Subcutaneous adipose tissue (tissue), 4 donors: ENCODE measurements around the gene SYT14. TPM values are rescaled to one million over a fixed set of nuclear protein-coding genes. Genes with fewer than 3 reads are reported as not detected.

Experiments
- total RNA-seq, 4 donors: library from RNA; depleted of rRNA; stranded (reverse); fragments of >200 nt; gene quantifications; one replicate each; pipeline ENCODE4 v1.1.0, GENCODE V29; 2016
- TF ChIP-seq, protein P1 (sequence below): fragments of 450-650 bp; IDR thresholded peaks from one replicate; pipeline ENCODE4 v1.5.1; 2016; ENCODE audit warnings: low read depth, mild to moderate bottlenecking, control low read depth, antibody characterized with exemption, moderate library complexity

Gene SYT14
- total RNA-seq, 4 donors from 2014 or later: not detected

GRCh38 chr1:209989525-209989924, 51.5 kb downstream of the SYT14 start:
- TF ChIP-seq, protein P1, sequence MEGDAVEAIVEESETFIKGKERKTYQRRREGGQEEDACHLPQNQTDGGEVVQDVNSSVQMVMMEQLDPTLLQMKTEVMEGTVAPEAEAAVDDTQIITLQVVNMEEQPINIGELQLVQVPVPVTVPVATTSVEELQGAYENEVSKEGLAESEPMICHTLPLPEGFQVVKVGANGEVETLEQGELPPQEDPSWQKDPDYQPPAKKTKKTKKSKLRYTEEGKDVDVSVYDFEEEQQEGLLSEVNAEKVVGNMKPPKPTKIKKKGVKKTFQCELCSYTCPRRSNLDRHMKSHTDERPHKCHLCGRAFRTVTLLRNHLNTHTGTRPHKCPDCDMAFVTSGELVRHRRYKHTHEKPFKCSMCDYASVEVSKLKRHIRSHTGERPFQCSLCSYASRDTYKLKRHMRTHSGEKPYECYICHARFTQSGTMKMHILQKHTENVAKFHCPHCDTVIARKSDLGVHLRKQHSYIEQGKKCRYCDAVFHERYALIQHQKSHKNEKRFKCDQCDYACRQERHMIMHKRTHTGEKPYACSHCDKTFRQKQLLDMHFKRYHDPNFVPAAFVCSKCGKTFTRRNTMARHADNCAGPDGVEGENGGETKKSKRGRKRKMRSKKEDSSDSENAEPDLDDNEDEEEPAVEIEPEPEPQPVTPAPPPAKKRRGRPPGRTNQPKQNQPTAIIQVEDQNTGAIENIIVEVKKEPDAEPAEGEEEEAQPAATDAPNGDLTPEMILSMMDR: no peak

- TF ChIP-seq, protein P1: no peak
These were observed 55.2 kb downstream of the SYT14 start for GRCh38 chr1:209993061-209993830.

DNA sequence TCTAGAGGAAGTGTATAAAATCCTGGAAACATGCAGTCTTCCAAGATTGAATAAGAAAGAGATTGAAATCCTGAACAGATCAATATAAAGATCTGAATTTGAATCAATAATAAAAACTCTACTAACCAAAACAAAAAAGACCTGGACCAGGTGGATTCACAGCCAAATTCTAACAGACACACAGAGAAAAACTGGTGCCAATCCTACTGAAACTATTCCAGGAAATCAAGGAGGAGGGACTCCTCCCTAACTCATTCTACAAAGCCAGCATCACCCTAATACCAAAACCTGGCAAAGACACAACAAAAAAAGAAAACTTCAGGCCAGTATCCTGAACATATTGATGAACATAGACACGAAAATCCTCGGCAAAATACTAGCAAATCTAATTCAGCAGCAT, 58.3 kb downstream of the SYT14 start:
- TF ChIP-seq, protein P1: no peak

GRCh38 chr1:209999005-209999404, 61.0 kb downstream of the SYT14 start:
- TF ChIP-seq, protein P1: no peak

- TF ChIP-seq, protein P1: no peak
These were observed 63.7 kb downstream of the SYT14 start for GRCh38 chr1:210001751-210002150.

DNA sequence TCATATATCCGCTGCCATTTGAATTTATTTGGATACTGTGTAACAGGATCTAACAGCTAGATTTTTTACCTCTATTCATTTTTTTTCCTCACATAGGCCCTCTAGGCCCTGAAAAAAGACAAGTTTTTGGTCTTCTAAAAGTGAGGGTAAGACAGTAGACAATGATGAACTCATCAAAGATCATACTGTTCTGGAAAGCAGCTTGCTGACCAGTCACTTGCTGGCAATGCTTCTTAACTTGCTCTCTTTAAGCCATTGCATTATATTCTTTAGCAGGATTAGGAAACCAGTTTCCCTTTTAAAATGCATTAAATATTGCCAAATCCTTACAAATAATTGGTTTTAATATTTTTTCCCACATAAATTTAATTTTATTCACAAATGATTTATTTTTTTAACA, 65.5 kb downstream of the SYT14 start:
- TF ChIP-seq, protein P1: no peak

DNA sequence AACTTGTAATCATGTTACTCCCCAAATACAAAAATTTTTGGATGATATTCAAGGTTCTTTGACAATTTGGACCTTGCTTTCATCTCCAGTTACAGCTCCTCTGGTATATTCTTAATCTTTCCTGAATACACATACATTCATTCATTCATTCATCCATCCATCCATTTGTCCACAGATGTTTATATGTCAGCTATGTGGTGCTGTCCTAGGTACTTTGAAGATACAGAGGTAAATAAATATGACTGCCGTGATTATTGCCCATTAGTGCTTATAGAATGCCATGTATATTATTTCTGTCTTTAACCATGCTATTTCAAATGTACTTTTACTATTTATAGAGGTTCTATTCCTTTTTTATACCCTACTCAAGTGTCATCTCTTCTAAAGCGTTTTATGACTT, 72.1 kb downstream of the SYT14 start:
- TF ChIP-seq, protein P1: no peak
